ENCODE data around the gene CHPF. TPM values are rescaled to one million over a fixed set of nuclear protein-coding genes. Genes with fewer than 3 reads are reported as not detected.
A peak's percentile ranks its signal among the peaks of the same experiment; 100 is the strongest.

The CHPF gene
- total RNA-seq, 2 donors from 2014 or later: 115 to 232 TPM

- H3K4me3 ChIP-seq: peak overlapping the region; percentile 39 to 56
- peak; percentile 26 for ATAC-seq
- H3K9me3 ChIP-seq: no peaks in the 10 kb centered on the region
- intact Hi-C loops (cut with DNase I): no loop called here
- peak in 1 of 4 donors; percentile 43 for DNase-seq
- peaks cover 27% of the 10 kb centered on the region for H3K4me1 ChIP-seq
- peak overlapping the region; percentile 65 to 91 (median 86) for H3K27ac ChIP-seq
- TF ChIP-seq POLR2A (IDR thresholded peaks at IDR 0.05): no peak
- TF ChIP-seq CTCF (IDR thresholded peaks at IDR 0.05): no peak
- WGBS, 2 donors: 0% methylated on average over 48 of the region's 55 CpGs; no CpG with 5 or more reads in 1 of the 2 donors
- no peaks in the 10 kb centered on the region for H3K36me3 ChIP-seq (replicated peaks in 1 of 2; ENCODE audit: insufficient read depth in 1 of 2, low read depth in 2 of 2)
- H3K27me3 ChIP-seq: no peaks in the 10 kb centered on the region
Measured at GRCh38 chr2:219570924-219571310, 27.3 kb upstream of the CHPF start.

GRCh38 chr2:219570194-219570923 lies 26.8 kb upstream of the CHPF start:
- 13 to 53% methylated on average over 14 to 64 of the region's 95 CpGs for WGBS, 2 donors
- no peaks in the 10 kb centered on the region for H3K27me3 ChIP-seq
- H3K4me3 ChIP-seq: peak overlapping the region in 1 of 2 donors; percentile 39
- intact Hi-C loops (cut with DNase I): no loop called here
- DNase-seq: peak; percentile 39 to 54 (median 48)
- peaks cover 22% of the 10 kb centered on the region for H3K4me1 ChIP-seq
- H3K36me3 ChIP-seq (replicated peaks in 1 of 2; ENCODE audit: insufficient read depth in 1 of 2, low read depth in 2 of 2): no peaks in the 10 kb centered on the region
- peak; percentile 43 for ATAC-seq
- peak overlapping the region; percentile 65 to 91 (median 86) for H3K27ac ChIP-seq
- TF ChIP-seq POLR2A (IDR thresholded peaks at IDR 0.05): peak; percentile 49 to 57 (median 50)
- no peak for TF ChIP-seq CTCF (IDR thresholded peaks at IDR 0.05)
- no peaks in the 10 kb centered on the region for H3K9me3 ChIP-seq

- Histone ChIP-seq H3K4me1 (peaks cover 21% of the 10 kb centered on the region), H3K27me3 (no peaks in the 10 kb centered on the region), H3K9me3 (no peaks in the 10 kb centered on the region), H3K36me3 (replicated peaks in 1 of 2; ENCODE audit: insufficient read depth in 1 of 2, low read depth in 2 of 2) (no peaks in the 10 kb centered on the region), H3K27ac (no peak overlapping the region), H3K4me3 (no peak overlapping the region)
- no peak for DNase-seq
- intact Hi-C loops (cut with DNase I): no loop called here
- WGBS, 2 donors: 81 to 92% methylated on average over 6 of the region's 6 CpGs
- TF ChIP-seq CTCF (IDR thresholded peaks at IDR 0.05) (no peak), POLR2A (IDR thresholded peaks at IDR 0.05) (no peak)
- ATAC-seq: no peak
Measured at GRCh38 chr2:219569635-219570034, 26.0 kb upstream of the CHPF start.

- intact Hi-C loops (cut with DNase I): no loop called here
- H3K36me3 ChIP-seq (replicated peaks in 1 of 2; ENCODE audit: insufficient read depth in 1 of 2, low read depth in 2 of 2): peaks cover 0 to 2% of the 10 kb centered on the region in 2 donors
- no peak for DNase-seq
- H3K9me3 ChIP-seq: no peaks in the 10 kb centered on the region
- H3K27me3 ChIP-seq: no peaks in the 10 kb centered on the region
- no peak for TF ChIP-seq CTCF (IDR thresholded peaks at IDR 0.05)
- no peak for TF ChIP-seq POLR2A (IDR thresholded peaks at IDR 0.05)
- H3K4me3 ChIP-seq: no peak overlapping the region
- H3K4me1 ChIP-seq: peaks cover 21% of the 10 kb centered on the region
- 88 to 93% methylated on average over 6 of the region's 6 CpGs for WGBS, 2 donors
- ATAC-seq: no peak
- H3K27ac ChIP-seq: no peak overlapping the region
Measured at GRCh38 chr2:219569041-219569440, 25.4 kb upstream of the CHPF start.

Measured in body of pancreas (tissue), 4 donors.